Measurements from ENCODE around the gene SLC35F1.

- no peak for TF ChIP-seq CTCF (IDR thresholded peaks at IDR 0.05; ENCODE audit: poor library complexity, severe bottlenecking)
- TF ChIP-seq EZH2 (IDR thresholded peaks at IDR 0.05; ENCODE audit: borderline replicate concordance, insufficient read depth, low read length, poor library complexity, severe bottlenecking), result no peak
- no peak for TF ChIP-seq TAF1 (IDR thresholded peaks at IDR 0.05; ENCODE audit: low read depth)
- TF ChIP-seq POLR2AphosphoS5 (IDR thresholded peaks at IDR 0.05), result no peak
- TF ChIP-seq MXI1 (conservative IDR thresholded peaks at IDR 0.05; ENCODE audit: poor library complexity, severe bottlenecking), result no peak
- no peak for TF ChIP-seq EP300 (conservative IDR thresholded peaks at IDR 0.05; ENCODE audit: poor library complexity, severe bottlenecking)
These were observed 308.2 kb downstream of the SLC35F1 start for GRCh38 chr6:118215269-118215668.

Data from neural cell (in vitro differentiated cells).